PC-3 (cell line): Measurements from ENCODE around the gene BLTP3A.

Source experiments
- EZH2 ChIP-seq: fragments of 300-600 bp; sonication (generic); IDR thresholded peaks from one replicate; pipeline ENCODE4 v1.6.1; 2017; ENCODE audit warnings: antibody characterized with exemption, mild to moderate bottlenecking, low read length; ENCODE audit not compliant: unreplicated experiment
- EZH2phosphoT487 ChIP-seq: fragments of 300-600 bp; sonication (generic); IDR thresholded peaks from 2 replicates; pipeline ENCODE4 v1.6.1; 2018; ENCODE audit warnings: mild to moderate bottlenecking, antibody characterized with exemption, low read length, borderline replicate concordance
- TF ChIP-seq, protein P1 (sequence below): fragments of 300-600 bp; sonication (generic); conservative IDR thresholded peaks from 2 replicates; pipeline ENCODE4 v1.5.1; 2017; ENCODE audit warnings: antibody characterized with exemption, low read depth, mild to moderate bottlenecking, low read length

DNA sequence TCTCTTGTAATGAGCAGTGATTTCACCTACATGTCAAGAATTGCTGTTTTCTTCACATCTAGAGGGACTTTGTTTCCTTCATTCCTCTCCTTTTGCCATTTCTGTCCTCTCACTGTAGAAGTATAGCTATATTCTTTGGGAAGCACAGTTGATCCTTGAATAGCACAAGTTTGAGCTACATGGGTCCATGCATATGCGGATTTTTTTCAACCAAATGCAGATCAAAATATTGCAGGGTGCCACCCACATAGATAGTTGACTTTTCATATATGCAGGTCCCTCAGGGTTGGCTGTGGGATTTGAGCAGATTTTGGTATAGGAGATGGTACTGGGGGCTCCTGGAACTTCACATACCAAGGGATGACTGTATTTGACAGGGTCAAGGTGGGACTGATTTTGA is 41.1 kb downstream of the BLTP3A start:
- TF ChIP-seq, protein P1, sequence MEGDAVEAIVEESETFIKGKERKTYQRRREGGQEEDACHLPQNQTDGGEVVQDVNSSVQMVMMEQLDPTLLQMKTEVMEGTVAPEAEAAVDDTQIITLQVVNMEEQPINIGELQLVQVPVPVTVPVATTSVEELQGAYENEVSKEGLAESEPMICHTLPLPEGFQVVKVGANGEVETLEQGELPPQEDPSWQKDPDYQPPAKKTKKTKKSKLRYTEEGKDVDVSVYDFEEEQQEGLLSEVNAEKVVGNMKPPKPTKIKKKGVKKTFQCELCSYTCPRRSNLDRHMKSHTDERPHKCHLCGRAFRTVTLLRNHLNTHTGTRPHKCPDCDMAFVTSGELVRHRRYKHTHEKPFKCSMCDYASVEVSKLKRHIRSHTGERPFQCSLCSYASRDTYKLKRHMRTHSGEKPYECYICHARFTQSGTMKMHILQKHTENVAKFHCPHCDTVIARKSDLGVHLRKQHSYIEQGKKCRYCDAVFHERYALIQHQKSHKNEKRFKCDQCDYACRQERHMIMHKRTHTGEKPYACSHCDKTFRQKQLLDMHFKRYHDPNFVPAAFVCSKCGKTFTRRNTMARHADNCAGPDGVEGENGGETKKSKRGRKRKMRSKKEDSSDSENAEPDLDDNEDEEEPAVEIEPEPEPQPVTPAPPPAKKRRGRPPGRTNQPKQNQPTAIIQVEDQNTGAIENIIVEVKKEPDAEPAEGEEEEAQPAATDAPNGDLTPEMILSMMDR, result no peak
- TF ChIP-seq EZH2 (no peak), EZH2phosphoT487 (no peak)
